ENCODE results near the gene CD1B.
"Not testable (repeated sequence)": the region's sequence is repeated elsewhere in the genome, so short reads cannot be mapped to it uniquely, and the experiment has no call there.

The CD1B gene

GRCh38 chr1:158328426-158328825 is 2.9 kb downstream of the CD1B start:
- no peak for DNase-seq (ENCODE audit: low spot score)

DNA sequence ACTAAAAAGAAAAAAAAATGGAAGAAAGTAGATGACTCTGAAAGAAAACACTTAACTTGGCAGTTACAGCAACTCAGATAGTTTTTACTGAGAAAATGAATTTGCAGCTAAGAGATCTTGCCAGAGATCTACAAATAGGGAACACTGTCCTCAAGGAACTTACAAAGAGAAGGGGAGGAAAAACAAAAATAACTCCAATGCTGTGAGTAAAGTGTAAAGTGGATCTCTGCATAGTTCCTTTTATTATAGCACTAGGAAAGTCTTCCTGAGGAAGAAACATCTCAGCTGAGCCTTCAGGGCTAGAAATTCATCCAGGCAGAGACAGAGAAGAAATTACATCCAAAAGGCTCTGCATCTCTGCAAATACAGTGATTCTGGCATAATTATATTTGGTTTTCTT is 3.9 kb downstream of the CD1B start:
- no peak for DNase-seq (ENCODE audit: low spot score)

GRCh38 chr1:158324395-158324794 is 6.9 kb downstream of the CD1B start:
- no peak for DNase-seq (ENCODE audit: low spot score)

DNA sequence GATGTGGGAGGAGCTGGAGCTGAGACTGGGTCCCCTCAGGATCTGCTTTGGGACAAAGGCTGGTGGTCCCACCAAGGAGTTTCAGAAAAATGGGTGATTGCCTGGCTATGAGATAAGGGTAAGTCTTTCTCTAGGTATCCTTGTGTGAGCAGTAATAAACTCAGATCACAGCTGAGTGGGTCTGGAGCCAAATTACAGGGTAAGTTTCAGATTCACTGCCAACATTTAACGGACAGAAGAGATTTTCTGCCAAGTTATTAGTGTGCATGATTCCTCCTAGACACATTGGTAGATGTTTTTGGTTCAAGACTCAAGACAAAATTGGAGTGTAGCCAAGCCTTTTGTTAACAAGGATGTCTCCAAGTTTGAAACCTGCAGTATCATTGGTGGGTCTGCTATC is 7.5 kb downstream of the CD1B start:
- no peak for DNase-seq (ENCODE audit: low spot score)

DNA sequence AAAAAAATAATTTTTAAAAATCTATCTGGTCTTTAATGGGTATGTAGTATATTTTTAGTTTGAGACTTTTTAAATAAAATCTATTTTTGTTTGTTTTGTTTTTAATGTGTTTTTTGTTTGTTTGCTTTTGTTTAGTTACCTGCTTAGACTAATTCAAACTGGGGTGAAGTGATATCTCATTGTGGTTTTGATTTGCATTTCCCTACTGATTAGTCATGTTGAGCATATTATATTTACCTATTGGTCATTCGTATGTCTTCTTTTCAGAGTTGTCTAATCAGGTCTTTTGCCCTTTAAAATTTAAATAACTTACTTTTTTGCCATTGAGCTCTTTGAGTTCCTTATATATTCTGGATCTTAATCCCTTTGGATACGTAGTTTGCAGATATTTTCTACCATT is 20.3 kb downstream of the CD1B start:
- DNase-seq (ENCODE audit: low spot score), result no peak

- no peak for DNase-seq (ENCODE audit: low spot score)
Measured at GRCh38 chr1:158310623-158311022, 20.7 kb downstream of the CD1B start.

GRCh38 chr1:158295791-158296190 is 35.5 kb downstream of the CD1B start:
- no peak for DNase-seq (ENCODE audit: low spot score)

- no peak for DNase-seq (ENCODE audit: low spot score)
Measured at GRCh38 chr1:158290321-158290844, 40.9 kb downstream of the CD1B start.

DNA sequence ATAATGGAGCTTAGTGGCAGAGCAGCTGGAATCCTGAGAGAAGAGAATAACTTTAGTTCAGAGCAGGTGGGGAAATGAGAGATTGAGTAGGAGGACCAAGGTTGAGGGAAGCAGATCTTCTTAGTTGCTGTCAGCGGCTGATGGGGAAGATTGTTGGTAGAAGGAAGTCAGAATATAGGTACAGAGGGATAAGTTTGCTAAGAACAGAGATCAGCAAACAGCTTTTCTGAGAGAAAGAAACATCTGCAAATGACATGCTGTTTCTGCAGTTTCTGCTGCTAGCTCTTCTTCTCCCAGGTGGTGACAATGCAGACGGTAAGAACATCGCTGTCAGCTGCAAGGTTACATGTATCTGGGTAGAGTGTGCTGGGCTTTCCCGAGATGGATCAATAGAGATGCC is 41.5 kb downstream of the CD1B start, which contains the start of gene CD1C:
Gene CD1C (plus strand): TSS at position 113 of the 400 bp plus-strand sequence. CDS start 142 bp downstream, at position 255.
- no peak for DNase-seq (ENCODE audit: low spot score)

DNA sequence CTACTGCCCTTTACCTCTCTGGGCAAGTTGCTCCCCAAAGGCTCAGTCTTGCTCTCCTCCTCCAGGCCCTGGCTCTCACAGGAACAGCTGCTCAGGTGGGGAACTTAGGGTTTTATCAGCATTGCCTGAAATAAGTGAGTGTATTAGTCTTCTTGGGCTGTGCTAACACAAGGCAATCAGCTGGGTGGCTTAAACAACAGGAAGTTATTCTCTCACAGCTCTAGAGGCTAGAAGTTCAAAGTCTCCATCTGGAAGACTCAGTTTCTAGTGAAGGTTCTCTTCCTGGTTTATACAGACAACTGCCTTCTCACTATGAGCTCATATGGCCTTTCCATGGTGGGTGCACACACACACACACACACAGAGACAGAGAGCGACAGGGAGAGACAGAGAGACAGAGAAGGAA is 44.4 kb downstream of the CD1B start:
- no peak for DNase-seq (ENCODE audit: low spot score)

- DNase-seq (ENCODE audit: low spot score), result no peak
Measured at GRCh38 chr1:158286487-158286886, 44.8 kb downstream of the CD1B start.

DNA sequence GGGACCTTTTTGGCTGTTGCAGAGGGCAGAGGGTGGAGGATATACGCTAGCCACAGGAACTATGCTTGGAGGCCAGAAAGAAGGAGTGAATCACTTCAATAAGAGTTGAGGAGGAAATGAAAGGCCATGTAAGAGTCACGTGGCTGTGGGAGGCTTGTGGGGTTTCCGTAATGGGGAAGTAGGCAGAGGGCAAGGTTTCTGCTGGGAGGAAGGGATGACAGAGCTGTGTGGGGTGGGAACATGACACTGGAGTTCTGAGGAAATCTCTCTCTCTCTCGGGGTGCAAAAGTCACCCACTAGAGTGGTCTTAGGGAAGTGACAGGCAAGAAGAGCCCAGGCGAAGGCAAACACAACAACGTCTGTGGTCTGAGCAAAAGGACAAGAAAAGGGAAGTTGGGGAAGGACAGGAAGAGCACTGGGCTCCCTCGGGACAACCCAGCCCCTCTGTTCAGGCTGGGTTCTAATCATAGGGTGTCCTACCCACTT is 45.5 kb downstream of the CD1B start:
- no peak for DNase-seq (ENCODE audit: low spot score)

GRCh38 chr1:158283965-158284364 is 47.4 kb downstream of the CD1B start:
- no peak for DNase-seq (ENCODE audit: low spot score)

DNA sequence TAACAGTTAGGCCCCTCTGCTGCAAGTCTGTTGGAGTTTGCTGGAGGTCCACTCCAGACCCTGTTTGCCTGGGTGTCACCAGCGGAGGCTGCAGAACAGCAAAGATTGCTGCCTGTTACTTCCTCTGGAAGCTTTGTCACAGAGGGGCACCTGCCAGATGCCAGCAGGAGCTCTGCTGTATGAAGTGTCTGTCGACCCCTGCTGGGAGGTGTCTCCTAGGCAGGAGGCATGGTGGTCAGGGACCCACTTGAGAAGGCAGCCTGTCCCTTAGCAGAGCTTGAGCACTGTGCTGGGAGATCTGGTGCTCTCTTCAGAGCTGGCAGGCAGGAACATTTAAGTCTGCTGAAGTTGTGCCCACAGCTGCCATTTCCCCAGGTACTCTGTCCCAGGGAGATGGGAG is 48.9 kb downstream of the CD1B start:
- DNase-seq (ENCODE audit: low spot score), result not testable (repeated sequence)

Measured in kidney capillary endothelial cell (primary cell).